GM10266 (cell line): Measurements from ENCODE around the gene LRRC4C.

ENCODE experiments used
- DNase-seq: peaks from one replicate; pipeline ENCODE4 v3.0.0; 2012; ENCODE audit errors: extremely low spot score
- TF ChIP-seq, protein P1 (sequence below): IDR thresholded peaks from 2 replicates; pipeline ENCODE4 v1.5.1; 2012; ENCODE audit warnings: mild to moderate bottlenecking, low read depth; ENCODE audit not compliant: control insufficient read depth, insufficient read depth; ENCODE audit errors: missing control alignments

LRRC4C gene

DNA sequence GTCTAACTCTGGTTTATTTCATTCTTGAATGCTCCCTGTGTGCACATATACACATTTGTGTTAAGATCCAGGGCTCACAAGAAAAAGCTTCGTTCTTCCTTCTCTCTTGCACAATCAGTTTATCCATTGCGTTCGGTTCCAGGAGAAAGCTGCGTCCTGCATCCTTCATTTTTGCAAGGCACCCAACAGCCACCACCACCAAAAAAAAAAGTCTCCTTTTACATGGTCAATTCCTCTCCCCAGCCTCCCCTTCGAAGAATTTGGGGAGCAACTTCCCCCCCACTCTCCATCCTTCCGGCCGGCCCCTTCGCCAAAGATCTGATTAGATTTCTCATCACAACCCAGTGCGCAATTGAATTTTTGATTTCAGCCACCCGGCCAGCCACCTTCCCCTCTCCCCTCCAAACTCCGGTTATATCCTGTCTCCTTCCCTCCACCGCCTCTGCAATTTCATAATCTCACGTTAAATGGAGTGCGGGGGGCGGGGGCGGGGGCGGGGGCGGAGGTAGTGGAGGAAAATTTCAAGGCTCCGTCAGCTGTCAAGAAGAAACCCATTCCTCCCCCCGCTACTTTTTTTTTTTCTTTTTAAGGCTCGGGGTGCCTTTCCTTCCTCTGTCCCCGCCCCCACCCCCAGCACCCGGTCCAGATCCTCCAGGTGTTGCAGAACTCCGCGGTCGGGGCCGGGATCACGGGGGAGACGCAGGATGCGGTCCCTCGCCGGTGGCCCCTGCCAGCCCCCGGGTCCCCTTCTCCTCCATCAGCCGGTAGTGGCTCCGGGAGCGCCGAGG, 1166.5 kb downstream of the LRRC4C start:
- TF ChIP-seq, protein P1, sequence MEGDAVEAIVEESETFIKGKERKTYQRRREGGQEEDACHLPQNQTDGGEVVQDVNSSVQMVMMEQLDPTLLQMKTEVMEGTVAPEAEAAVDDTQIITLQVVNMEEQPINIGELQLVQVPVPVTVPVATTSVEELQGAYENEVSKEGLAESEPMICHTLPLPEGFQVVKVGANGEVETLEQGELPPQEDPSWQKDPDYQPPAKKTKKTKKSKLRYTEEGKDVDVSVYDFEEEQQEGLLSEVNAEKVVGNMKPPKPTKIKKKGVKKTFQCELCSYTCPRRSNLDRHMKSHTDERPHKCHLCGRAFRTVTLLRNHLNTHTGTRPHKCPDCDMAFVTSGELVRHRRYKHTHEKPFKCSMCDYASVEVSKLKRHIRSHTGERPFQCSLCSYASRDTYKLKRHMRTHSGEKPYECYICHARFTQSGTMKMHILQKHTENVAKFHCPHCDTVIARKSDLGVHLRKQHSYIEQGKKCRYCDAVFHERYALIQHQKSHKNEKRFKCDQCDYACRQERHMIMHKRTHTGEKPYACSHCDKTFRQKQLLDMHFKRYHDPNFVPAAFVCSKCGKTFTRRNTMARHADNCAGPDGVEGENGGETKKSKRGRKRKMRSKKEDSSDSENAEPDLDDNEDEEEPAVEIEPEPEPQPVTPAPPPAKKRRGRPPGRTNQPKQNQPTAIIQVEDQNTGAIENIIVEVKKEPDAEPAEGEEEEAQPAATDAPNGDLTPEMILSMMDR: no peak
- no peak for DNase-seq

DNA sequence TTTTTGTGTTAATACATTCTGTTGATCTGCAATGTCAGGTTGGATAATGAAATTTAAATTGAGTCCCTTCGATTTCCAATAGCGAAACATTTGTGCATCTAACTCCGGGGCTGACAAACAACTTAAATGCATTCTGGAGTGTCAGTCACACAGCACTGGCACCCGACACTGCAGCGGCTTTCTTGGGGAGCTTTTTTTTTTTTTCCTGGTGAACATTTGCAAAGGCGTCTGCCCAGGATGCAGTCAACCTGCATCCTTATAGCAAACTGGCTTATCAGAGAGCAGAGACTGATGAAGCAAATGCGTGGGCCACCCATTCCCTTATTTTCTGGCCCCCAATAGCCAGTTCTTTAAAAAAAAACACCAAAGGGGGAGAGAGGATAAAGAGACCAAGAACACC, 1167.7 kb downstream of the LRRC4C start:
- DNase-seq: no peak
- TF ChIP-seq, protein P1: no peak

DNA sequence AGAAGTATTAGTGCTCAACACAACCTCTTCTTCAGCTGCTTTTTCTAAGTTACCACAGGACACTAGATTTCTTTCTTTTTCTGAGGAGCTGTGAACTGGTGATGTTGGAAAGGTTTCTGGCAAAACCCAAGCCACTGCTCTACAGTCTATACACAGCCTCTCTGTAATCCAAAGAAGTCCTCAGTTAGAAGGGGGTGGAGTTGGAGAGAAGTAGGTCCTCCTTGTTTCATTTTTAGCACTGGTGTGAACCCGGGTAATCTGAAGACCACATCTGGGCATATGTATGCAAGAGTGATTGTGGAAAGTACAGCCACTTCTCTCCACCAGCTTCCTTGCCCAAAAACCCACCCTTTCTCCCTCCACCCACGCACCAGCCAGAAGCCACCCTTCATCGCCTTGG, 1168.1 kb downstream of the LRRC4C start:
- TF ChIP-seq, protein P1: no peak
- no peak for DNase-seq

DNA sequence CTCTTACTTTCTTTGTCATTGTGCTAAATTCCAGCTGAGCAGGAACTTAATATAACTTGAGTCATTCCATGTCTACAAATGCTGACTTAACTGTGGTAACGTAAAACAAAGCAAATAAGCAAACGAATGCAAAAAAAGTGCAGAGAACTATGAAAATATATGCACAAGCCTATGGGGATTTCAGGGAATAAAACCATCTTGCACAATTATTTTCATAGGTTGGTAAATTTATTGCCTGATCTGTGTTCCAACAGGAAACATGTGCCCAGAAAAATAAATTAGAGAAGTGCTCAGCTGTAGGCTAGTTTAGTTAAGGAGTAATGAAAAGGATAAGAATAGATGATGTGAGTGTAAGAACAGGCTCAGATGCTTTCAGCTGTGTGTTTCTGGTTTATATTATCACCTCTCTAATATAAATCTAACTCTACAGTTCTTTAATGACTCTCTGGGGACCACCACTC, 1169.3 kb downstream of the LRRC4C start:
- DNase-seq: no peak
- TF ChIP-seq, protein P1: no peak

DNA sequence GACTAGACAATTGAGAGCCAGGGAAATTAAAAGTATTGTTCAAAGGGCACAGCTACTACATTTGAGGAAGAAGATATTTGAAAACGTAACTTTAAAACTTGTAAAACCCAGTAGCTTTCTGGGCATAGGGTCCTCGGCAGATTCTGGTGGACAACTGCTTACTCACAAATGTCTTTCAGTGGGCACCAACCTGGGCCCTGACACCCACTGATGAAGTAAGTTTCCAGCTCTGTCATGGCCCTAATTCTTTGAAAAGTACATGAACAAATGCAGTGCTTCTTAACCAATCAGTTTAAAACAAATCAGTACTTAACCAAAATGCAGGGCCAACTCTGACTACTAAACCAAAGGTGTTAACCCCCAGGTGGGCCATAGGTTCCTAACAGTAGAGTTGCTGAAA, 1170.1 kb downstream of the LRRC4C start:
- TF ChIP-seq, protein P1: no peak
- no peak for DNase-seq

DNA sequence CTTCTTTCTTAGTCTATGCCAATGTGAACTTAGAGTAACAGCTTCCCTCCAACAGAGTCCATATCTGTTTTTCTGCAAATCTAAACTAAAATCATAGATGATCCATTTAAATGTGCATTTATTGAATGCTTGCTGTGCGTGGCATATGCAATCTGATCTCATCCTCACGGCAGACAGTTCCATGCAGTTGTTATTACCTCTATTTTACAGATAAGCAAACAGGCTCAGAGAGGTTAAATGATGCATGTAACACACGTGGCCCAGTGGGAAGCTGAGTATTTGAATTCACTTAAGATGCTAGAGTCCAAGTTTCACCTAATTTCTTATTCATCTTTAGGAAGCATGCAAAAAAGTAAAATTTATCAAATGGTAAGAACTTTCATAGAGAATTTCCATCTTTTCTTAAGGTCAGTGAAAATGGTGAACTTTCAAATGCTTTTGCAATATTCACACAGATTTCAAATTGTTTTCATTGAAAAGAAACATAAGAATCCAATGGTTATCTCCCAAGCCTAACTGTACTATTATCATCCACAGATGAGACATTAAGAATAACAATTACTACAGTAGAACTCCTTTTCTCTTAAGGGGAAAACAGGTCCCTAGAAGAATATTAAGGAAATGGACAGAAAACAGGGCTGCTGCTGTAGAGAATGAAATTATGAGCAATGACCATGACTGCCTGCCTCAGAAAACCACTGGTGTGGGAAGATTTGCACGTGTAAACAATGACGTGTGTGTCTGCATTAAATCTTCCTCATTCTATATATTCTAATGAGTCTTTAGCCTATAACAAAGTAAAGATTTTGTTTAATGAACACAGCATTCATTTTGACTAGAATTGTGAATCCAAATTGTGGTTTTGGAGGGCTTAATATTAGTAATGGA, 1171.3 kb downstream of the LRRC4C start:
- no peak for DNase-seq
- TF ChIP-seq, protein P1: no peak
